Activated CD4-positive, alpha-beta T cell treated with anti-CD3 and anti-CD28 coated beads for 1 hour (primary cell): ENCODE measurements around the gene RBM15B.
A peak's percentile ranks its signal among the peaks of the same experiment; 100 is the strongest.
"Not testable (repeated sequence)": the region's sequence is repeated elsewhere in the genome, so short reads cannot be mapped to it uniquely, and the experiment has no call there.

Experiments
- DNase-seq: peaks from one replicate; pipeline ENCODE4 v3.0.0-alpha.2; 2020

The RBM15B gene, protein sequence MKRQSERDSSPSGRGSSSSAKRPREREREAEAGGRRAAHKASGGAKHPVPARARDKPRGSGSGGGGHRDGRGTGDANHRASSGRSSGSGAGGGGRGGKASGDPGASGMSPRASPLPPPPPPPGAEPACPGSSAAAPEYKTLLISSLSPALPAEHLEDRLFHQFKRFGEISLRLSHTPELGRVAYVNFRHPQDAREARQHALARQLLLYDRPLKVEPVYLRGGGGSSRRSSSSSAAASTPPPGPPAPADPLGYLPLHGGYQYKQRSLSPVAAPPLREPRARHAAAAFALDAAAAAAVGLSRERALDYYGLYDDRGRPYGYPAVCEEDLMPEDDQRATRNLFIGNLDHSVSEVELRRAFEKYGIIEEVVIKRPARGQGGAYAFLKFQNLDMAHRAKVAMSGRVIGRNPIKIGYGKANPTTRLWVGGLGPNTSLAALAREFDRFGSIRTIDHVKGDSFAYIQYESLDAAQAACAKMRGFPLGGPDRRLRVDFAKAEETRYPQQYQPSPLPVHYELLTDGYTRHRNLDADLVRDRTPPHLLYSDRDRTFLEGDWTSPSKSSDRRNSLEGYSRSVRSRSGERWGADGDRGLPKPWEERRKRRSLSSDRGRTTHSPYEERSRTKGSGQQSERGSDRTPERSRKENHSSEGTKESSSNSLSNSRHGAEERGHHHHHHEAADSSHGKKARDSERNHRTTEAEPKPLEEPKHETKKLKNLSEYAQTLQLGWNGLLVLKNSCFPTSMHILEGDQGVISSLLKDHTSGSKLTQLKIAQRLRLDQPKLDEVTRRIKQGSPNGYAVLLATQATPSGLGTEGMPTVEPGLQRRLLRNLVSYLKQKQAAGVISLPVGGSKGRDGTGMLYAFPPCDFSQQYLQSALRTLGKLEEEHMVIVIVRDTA

DNA sequence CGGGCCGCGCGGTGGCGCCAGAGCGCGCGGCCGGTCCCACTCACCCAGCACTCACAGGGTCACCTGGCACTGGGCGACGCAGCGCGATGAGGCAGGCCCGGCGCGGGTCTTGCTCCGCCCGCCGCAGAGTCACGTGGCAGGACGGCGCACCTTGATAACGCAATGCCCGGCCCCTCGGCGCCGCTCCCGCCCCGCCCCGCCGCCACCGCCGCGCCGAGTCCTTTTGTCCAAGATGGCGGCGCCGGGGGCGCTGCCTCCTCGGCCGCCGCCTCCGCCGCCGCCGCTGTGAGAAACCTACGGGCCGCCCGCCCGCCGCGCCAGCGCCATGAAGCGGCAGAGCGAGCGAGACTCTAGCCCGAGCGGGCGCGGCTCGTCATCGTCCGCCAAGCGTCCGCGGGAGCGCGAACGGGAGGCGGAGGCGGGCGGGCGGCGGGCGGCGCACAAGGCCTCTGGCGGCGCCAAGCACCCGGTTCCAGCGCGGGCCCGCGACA is at the start of gene RBM15B:
Gene RBM15B (plus strand): TSS at position 211 of the 491 bp plus-strand sequence. CDS start 115 bp downstream, at position 326.
- peak; percentile 97 for DNase-seq

DNA sequence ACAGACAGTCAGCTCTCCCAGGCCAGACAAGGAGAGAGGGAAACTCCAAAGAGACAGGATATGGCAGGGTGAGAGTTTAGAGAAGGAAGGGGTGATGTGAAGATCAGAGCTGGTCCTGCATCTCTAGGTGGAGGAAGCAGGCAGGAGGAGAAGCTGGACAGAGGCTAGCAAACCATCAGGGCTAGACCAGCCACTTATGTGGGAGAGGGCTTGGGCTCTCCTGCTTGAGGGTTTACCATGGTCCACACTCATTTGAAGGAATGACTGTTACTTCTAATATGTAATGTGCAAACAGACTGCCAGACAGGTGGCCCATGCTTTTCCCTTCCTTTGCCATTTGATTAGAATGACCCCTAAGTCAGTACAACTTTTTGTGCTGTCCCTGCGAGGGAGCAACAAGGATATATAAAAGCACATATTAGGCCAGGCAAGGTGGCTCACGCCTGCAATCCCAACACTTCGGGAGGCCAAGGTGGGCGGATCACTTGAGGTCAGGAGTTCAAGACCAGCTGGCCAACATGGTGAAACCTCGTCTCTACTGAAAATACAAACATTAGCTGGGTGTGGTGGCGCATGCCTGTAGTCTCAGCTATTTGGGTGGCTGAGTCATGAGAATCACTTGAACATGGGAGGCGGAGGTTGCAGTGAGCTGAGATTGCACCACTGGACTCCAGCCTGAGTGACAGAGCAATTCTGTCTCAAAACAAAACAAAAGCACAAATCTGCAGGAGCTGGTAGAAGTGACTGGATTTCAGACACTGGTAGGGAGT is 47.0 kb upstream of the RBM15B start:
- no peak for DNase-seq

DNA sequence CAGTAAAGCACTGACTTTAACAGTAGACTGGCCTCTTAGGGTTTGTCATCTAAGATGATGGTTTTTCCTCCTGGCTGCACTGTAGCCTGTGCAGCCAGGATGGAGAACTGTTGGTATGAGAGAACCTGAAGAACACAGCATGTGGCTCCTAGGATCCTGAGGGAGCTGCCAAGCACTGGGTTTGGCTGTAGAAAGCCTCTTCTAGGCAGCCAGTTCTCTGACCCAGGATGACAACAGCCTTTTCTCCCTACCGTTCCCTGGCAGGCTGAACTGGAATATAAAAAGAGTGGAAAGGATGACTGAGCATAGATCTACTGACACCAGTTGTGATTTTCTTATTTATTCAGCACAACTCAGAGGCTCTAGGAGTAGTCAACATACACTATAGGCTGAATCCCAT is 40.3 kb upstream of the RBM15B start:
- DNase-seq, result no peak

DNA sequence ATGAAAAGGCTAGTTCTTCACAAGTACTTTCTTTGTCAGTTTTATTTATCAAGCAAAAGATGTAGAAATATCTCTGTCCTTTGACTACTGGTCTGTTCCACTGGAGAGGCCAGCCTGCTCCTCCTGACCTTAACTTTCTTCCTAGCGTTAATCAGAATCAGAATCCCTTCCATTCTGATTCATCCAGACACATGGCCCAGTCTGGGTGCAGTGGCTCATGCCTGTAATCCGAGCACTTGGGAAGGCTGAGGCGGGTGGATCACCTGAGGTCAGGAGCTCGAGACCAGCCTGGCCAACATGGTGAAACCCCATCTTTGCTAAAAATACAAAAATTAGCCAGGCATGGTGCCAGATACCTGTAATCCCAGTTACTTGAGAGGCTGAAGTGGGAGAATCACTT is 38.0 kb upstream of the RBM15B start:
- no peak for DNase-seq

DNA sequence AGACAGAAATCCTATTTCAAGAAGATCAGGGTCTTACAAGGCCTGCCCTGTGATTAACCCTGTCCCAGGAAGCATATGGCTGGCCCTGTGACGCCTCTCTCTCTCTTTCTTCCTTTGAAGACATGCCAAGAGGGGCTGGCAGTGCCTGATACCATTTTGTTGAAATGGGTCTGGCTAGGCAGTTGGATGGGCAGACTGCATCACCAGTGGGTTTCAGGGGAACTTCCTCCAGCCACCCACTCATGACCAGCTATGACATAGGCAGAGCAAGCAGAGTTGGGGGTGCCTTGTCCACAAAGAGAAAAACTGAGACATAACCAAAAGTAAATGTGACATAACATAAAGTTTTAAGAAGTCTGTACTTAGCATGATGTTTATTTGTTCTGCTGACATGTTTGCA is 37.4 kb upstream of the RBM15B start:
- DNase-seq, result no peak

DNA sequence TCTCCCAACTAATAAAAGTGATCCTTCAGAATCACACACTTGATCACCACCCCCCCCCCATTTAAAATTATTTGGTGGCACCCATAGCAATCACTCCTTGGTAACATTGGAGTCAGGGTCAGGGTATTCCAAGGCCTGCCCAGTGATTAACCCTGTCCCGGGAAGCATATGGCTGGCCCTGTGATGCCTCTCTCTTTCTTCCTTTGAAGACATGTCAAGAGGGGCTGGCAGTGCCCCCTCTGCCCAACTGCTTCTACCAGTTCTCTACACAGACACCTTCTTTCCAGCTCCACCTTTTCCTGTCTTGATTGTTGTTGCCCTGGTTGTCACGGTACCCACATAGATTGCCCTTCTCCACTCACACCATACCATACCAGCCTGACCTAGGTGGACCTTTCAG is 36.9 kb upstream of the RBM15B start:
- DNase-seq, result no peak

DNA sequence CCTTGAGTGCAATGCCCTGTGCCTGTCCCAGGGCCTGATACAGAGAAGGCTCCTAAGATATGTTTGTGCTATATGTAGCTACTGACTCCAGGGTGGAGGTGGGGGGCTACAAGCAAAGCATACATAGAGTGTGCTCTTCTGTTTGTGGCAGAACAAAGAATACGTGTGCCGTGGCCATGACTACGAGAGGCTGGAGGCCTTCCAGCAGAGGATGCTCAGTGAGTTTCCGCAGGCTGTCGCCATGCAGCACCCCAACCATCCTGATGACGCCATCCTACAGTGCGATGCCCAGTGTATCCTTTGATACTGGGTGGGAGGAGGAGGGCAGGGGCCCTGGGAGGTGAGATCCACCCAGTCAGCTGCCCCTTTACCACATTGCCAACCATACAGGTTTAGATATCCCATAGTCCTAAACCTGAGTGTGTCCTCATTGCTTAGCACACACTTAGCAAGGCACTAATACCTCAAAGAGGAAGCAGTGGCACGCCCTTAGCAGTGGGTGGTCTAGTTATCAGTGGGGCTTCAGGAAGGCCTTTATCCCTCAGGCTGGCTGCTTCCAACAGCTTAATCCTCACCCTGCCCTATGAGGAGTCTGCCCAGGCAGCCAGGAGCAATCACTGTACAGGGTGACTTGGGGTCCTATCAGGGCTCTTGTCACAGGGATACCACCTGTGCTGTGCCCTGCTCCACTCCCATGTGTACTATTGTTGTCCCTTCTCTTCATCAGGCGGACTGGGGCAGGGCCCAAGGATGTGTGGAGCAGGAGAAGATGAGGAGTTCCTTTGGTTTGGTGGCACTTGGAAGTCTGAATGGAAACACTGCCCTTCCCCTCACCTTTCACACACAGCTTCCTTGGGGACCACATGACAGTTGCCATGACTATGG is 36.1 kb upstream of the RBM15B start:
- no peak for DNase-seq

DNA sequence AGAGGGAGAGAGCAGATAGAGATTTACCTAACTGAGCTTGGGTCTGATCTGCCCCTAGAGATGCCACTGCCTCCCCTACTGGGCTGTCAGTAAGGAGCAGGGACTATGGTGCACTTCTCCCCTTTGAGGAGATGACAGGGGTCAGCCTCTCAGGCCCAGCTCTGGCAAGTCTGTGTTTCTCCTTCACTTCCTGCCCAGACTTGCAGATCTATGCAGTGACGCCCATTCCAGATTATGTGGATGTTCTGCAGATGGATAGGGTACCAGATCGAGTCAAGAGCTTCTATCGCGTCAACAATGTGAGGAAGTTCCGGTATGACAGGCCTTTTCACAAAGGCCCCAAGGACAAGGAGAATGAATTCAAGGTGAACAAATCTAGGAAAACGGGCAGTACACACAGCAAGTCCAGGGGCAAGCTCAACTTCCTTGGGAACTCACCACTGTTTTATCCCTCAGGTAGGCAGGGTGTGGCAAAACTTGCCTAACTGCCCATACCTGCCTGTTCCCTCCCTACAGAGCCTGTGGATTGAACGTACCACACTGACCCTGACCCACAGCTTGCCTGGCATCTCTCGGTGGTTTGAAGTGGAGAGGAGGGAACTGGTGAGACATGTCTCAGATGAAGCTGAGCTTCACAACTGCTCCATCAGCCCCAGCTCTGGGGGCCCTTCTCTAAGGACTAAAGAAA is 35.0 kb upstream of the RBM15B start:
- no peak for DNase-seq

DNA sequence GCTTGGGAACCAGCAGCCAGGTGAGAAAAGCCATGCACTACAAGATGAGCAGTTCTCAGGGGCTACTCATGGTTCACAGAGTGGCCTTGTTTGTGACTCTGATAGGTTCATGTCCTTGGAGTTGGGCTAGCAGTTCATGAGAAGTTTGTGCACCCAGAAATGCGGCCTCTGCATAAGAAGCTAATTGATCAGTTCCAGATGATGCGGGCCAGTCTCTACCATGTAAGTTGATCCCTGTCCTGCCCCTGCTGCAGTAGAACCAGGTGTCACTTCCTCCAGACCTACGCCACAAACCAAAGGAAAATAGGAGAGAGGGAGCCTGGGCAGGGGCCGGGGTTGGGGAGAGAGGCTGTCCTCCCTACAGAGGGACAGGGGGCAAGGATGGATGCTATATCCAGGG is 33.2 kb upstream of the RBM15B start:
- DNase-seq, result no peak

DNA sequence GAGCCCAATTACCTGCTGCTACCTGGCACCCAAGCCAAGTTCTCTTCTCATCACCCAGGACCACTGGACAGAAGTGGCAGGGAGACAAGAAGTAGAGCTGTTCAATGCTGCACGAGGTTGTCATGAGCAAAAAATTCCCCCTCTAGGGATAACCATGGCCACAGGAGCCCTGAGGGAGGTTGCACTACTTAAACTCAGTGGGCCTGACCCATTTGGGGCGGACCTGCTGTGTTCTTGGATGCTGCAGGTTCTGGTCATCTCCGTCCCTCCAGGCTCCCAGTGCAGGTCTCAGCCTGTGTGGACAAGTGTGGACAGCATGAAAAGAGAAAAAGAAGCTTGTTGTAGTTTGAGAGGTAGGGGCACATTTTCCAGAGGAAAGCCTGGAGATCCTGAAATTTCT is 32.1 kb upstream of the RBM15B start:
- DNase-seq, result no peak

DNA sequence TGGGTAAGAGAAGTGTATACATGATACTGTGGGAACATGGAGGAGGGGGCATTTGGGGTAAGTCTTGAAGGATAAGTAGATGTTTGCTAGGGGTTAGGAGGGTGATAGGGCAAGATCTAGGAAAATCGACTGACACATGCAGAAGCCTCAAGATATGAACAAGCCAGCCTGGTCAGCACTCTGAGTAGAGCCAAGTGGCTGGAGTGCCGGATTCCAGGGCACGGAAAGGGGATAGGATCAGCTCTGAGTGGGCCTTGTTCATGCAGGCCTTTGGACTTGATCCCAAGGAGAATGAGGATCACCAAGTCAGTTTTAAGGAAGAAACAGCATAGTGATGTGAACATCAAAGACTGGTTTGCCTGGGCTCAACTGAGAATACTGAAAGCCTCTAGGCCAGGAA is 30.3 kb upstream of the RBM15B start:
- no peak for DNase-seq

DNA sequence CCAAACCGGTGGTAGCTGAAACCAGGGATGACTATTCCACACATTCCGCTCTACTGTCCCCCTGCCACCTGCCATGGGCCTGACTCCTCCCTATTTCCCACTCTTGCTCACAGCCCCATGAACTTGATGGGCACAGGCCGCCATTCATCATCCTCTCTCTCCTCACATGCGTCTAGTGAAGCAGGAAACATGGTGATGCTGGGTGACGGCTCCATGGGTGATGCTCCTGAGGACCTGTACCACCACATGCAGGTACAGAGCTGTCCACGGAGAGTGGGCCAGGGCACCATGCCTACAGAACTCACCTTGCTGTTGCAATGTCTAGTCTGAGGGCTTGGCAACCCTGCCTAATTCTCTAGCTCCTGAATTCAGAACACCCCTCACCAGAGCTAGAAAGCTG is 29.3 kb upstream of the RBM15B start:
- no peak for DNase-seq

DNA sequence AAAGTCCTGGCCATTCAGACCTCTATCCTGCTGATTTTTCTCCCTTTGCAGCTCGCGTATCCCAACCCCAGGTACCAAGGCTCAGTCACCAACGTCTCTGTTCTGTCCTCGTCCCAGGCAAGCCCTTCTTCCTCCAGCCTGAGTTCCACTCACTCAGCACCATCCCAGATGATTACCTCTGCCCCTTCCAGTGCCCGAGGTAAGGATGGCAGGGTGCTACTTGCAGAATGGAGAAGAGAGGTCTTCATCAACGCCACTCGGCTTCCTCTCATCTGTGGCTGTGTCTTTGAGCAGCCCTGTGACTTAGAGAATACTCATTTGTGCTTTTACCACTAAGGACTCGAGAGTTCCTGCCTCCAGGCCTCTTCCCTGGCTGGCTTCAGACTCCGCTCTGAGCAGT is 28.6 kb upstream of the RBM15B start:
- DNase-seq, result no peak

DNA sequence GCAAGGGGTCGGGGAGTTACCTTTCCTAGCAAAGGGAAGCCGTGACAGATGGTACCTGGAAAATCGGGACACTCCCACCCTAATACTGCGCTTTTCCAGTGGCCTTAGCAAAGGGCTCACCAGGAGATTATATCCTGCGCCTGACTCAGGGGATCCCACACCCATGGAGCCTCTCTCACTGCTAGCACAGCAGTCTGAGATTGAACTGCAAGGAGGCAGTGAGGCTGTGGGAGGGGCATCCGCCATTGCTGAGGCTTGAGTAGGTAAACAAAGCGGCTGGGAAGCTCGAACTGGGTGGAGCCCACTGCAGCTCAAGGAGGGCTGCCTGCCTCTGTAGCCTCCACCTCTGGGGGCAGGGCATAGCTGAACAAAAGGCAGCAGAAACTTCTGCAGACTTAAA is 22.8 kb upstream of the RBM15B start:
- not testable (repeated sequence) for DNase-seq

DNA sequence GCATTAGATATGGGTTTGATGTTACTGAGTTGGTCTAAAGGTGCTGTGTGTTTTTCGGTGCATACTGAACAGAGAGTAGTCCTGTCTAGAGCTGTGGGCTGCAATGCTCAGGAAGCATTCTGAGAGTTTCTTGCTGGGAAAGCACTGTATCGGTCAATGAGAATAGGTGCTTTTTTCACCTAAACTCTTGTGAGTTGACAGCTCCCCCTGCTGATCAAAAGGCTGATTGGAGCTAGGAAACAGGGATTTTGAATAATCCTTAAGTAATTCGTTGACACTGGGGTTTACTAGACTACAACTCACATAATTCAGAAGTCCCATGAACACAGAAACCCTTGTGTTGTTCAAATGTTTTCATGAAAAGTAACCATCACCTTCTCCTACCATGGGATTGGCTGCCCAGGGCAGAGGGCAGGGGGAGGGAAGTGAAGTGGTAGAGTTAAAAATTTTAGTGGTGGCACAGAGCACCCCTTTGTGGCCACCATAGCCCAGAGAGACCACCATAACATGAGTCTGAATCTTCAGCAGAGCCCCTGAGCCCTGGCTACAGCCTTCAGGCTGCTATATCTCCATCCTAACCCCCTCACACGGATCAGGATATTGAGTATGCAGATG is 19.0 kb upstream of the RBM15B start:
- DNase-seq, result no peak

DNA sequence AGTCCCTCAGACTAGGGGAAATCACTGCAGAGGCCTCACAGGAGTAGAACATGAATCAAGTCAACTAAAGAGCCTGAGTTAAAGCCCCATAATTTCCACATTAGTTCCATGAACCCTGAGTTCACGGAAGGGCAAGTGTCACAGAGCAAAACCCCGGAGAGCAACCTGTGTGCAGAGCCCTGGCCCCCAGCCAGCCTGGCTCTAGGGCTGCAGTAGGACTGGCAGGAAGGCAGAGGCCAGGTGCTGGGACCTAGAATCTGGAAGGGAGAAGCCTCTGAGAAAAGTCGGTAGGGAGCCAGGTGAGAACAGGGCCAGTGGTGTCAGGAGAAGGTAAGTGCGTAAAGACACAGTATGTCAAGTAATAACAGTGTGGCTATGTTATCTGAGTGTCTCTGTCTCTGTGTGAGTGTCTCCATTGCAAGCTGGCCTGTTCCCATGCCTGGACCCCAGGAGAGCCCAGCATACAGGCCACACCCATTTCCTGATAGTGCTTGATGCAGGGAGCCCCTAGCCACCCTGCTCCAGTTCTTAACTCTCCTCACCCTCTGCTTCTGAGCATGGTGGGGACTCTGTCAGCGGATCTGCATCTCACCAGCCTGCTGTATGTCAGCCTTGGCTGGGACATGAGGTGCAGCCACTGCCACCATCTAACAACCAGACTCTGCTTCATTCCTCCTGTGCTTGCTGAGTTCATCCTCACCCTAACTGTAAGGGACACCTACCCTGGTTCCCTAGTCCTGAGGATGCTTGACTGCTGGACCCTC is 17.2 kb upstream of the RBM15B start:
- no peak for DNase-seq

DNA sequence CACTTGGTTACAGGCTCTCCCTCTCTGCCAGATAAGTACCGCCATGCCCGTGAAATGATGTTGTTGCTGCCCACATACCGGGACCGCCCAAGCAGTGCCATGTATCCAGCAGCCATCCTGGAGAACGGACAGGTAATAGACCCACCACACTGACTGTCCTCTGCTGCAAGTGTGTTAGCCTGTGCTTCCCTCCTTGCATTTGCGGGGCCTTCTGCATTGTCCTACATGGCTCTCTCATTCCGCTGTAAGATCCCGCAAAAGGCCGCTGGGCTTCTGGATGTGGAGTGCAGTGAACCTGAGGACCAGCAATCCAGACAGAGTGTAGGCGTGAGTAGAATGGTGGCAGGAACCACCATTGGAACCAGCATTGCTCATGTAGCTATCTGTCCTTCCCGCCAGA is 16.6 kb upstream of the RBM15B start:
- DNase-seq, result no peak

DNA sequence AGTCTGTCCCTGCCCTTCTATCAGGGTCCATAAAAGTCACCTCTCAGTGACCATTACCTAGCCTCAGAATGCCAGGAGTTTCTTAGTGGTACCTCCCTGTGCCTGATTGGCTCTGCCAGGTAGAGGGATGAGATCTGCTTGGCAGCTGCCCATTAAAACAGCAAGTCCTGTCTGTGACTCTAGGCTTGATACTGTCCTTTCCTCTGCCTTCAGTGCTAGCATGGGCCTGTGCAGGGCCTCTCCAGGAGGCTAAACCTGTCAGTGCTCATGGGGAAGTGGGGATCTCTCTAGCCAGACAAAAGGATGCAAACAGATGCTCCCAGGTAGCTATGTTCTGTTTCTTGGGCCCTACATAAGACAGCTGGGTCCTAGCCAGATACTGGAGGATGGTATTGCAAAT is 15.9 kb upstream of the RBM15B start:
- no peak for DNase-seq

DNA sequence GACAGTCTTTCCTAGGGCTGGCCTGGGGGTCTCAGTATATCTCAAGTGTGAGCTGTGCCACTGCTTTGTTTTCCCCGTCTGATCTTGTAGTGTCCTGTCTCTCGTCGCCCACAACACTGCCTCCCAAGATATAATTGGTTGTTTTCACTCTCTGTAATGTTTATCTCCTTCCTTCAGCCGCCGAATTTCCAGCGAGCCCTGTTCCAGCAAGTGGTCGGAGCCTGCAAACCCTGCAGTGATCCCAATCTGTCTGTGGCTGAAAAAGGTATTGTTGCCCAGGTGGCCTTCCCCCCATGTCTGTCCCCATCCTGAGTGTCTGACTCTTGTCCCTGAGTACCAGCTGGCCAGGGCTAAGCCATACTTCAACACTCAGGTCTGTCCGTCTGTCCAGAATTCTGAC is 15.5 kb upstream of the RBM15B start:
- no peak for DNase-seq

DNA sequence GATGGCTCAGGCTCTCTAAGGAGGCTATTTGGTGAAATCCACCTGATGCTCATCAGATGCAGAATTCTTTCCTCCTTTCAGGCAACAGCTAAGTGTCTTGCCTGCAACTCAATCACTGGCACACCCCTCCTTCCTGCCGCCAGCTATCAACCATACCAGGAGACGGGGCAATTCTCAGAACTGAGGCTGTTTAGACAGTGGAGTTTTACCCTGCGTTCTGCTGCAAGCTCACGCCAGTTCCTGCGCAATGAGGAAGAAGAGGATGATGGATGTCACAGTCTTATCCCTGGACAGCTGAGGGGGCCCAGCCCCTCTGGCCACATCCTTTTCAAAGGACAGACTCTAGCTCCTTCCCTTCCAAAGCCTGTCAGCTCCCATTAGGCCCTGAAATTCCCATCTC is 13.0 kb upstream of the RBM15B start:
- no peak for DNase-seq
